K562 (cell line): ENCODE results near the gene AFAP1. TPM values are rescaled to one million over a fixed set of nuclear protein-coding genes. Genes with fewer than 3 reads are reported as not detected.

Experiments
- ATAC-seq: fragments of 200-7000 bp; cut with Tn5 transposase; 3 replicates; pipeline ENCODE4 v1.9.1; 2020; ENCODE audit warnings: moderate library complexity
- BruUV-seq: library from RNA; stranded (reverse); fragments of 400-500 nt; replicated peaks from 2 replicates; lab custom pipeline; 2021; lab: Mats Ljungman, UMichigan
- CTCF ChIA-PET: fragments of 300-600 bp; formaldehyde crosslinking; extraction: SDS; loops from one replicate; lab custom pipeline; 2021; ENCODE audit warnings: low intra/inter-chr PET ratio; lab: Yijun Ruan, JAX
- POLR2A ChIA-PET: fragments of 300-600, 350-650 bp; sonication (Branson Sonifier 250); formaldehyde crosslinking; extraction: SDS; loops from one replicate; lab custom pipeline; 2021; ENCODE audit warnings: antibody characterized with exemption, inconsistent platforms; lab: Yijun Ruan, JAX
- DNase-seq, 4 experiments: peaks; one replicate each; pipeline versions ENCODE4 v3.0.0 to v3.0.0-alpha.2; 2011 to 2018; ENCODE audit warnings: low spot score in 3 of 4, mixed read lengths in 3 of 4; ENCODE audit errors: extremely low read depth in 1 of 4
- FAIRE-seq: peaks from 2 replicates; lab custom pipeline; 2011; peaks lifted over from hg19 to GRCh38; lab: Jason Lieb, UNC
- H2AFZ ChIP-seq: 2 replicates; pipeline ENCODE4 v1.6.0; 2011; ENCODE audit warnings: low read depth, low read length, control low read depth, inconsistent platforms
- H3K27ac ChIP-seq: fragments of 200-600 bp; 3 replicates; pipeline ENCODE4 v1.8.0; 2011; ENCODE audit warnings: low read depth, mild to moderate bottlenecking, control low read depth, inconsistent platforms, low read length, moderate library complexity, mixed read lengths; ENCODE audit errors: extremely low read depth
- H3K27me3 ChIP-seq, 2 experiments: fragments of 300-600 bp in 1 of 2; 2 replicates in 1 of 2; 3 replicates in 1 of 2; pipeline versions ENCODE4 v1.6.0 to v1.8.0; 2011; ENCODE audit warnings: inconsistent platforms in 2 of 2, low read length in 2 of 2, mild to moderate bottlenecking in 1 of 2, mixed read lengths in 1 of 2, moderate library complexity in 1 of 2; ENCODE audit not compliant: control insufficient read depth in 2 of 2, insufficient read depth in 2 of 2
- H3K36me3 ChIP-seq: fragments of 300-600 bp; 3 replicates; pipeline ENCODE4 v1.8.0; 2011; ENCODE audit warnings: mild to moderate bottlenecking, low read length, inconsistent platforms; ENCODE audit not compliant: control insufficient read depth, insufficient read depth
- H3K4me1 ChIP-seq, 2 experiments: fragments of 200-600 bp in 1 of 2; replicated peaks in 1 of 2; 2 replicates in 1 of 2; 3 replicates in 1 of 2; pipeline versions ENCODE4 v1.5.1 to v1.8.0; 2011; ENCODE audit warnings: inconsistent platforms in 2 of 2, low read length in 2 of 2, mild to moderate bottlenecking in 1 of 2, mixed read lengths in 1 of 2, moderate library complexity in 1 of 2; ENCODE audit not compliant: control insufficient read depth in 2 of 2, insufficient read depth in 2 of 2
- H3K4me2 ChIP-seq: 2 replicates; pipeline ENCODE4 v1.6.1; 2011; ENCODE audit warnings: low read length, control low read depth, inconsistent platforms, mixed read lengths; ENCODE audit not compliant: insufficient read depth
- H3K4me3 ChIP-seq: fragments of 200-600 bp; sonication (generic), shearing (Covaris generic); 2 replicates; pipeline ENCODE4 v1.5.1; 2016; ENCODE audit warnings: control low read depth, inconsistent platforms
- H3K79me2 ChIP-seq: fragments of 200-600 bp; 3 replicates; pipeline ENCODE4 v1.8.0; 2011; ENCODE audit warnings: low read length, inconsistent platforms; ENCODE audit not compliant: control insufficient read depth, insufficient read depth
- H3K9ac ChIP-seq, 2 experiments: 2 replicates each; pipeline versions ENCODE4 v1.6.0 to v1.6.1; 2011; ENCODE audit warnings: low read depth in 2 of 2, low read length in 2 of 2, control low read depth in 1 of 2, inconsistent platforms in 1 of 2, mild to moderate bottlenecking in 1 of 2, mixed read lengths in 1 of 2; ENCODE audit not compliant: insufficient read depth in 1 of 2
- H3K9me1 ChIP-seq: one replicate; pipeline ENCODE4 v1.6.0; 2011; ENCODE audit warnings: inconsistent platforms, mild to moderate bottlenecking, low read length, moderate library complexity; ENCODE audit not compliant: control insufficient read depth, insufficient read depth
- H3K9me3 ChIP-seq: replicated peaks from 2 replicates; pipeline ENCODE4 v1.5.1; 2011; ENCODE audit warnings: low read depth, low read length, inconsistent platforms; ENCODE audit not compliant: control insufficient read depth, insufficient read depth
- H4K20me1 ChIP-seq: replicated peaks from 2 replicates; pipeline ENCODE4 v1.6.1; 2011; ENCODE audit warnings: low read length, inconsistent platforms, mixed read lengths; ENCODE audit not compliant: control insufficient read depth, insufficient read depth
- COPS2 ChIP-seq: fragments of 450-650 bp; conservative IDR thresholded peaks from 2 replicates; pipeline ENCODE4 v1.6.1; 2016; ENCODE audit warnings: mild to moderate bottlenecking, moderate library complexity
- EHMT2 ChIP-seq: fragments of 450-650 bp; IDR thresholded peaks from 2 replicates; pipeline ENCODE4 v1.6.1; 2018; ENCODE audit warnings: antibody characterized with exemption
- IFI16 ChIP-seq: fragments of 250-450 bp; sonication (Bioruptor Pico); IDR thresholded peaks from 2 replicates; pipeline ENCODE4 v2.1.2; 2022; ENCODE audit warnings: mild to moderate bottlenecking, inconsistent platforms
- ILF3 ChIP-seq: fragments of 450-650 bp; IDR thresholded peaks from 2 replicates; pipeline ENCODE4 v1.6.1; 2018; ENCODE audit warnings: antibody characterized with exemption, mild to moderate bottlenecking, moderate library complexity, borderline replicate concordance
- PURB ChIP-seq: sonication (generic); formaldehyde crosslinking; IDR thresholded peaks from 2 replicates; pipeline ENCODE4 v1.9.0; 2021; ENCODE audit warnings: low read depth, mild to moderate bottlenecking, missing genetic modification reagents
- RAD51 ChIP-seq: fragments of 450-650 bp; IDR thresholded peaks from 2 replicates; pipeline ENCODE4 v1.7.1; 2016; ENCODE audit warnings: low read depth, mild to moderate bottlenecking, borderline replicate concordance
- SREBF2 ChIP-seq: sonication (generic); formaldehyde crosslinking; IDR thresholded peaks from 2 replicates; pipeline ENCODE4 v1.4.0; 2020; ENCODE audit warnings: mild to moderate bottlenecking, missing genetic modification reagents
- TAF15 ChIP-seq: fragments of 200-400 bp; formaldehyde crosslinking; IDR thresholded peaks from 2 replicates; pipeline ENCODE4 v1.6.1; 2017; ENCODE audit warnings: mild to moderate bottlenecking, low read depth, low read length, moderate library complexity
- TBP ChIP-seq: optimal IDR thresholded peaks from 2 replicates; pipeline ENCODE3; 2011; ENCODE audit warnings: low read depth, low read length, improper control_type of control experiment
- USF2 ChIP-seq: sonication (generic); formaldehyde crosslinking; IDR thresholded peaks from 2 replicates; pipeline ENCODE4 v1.5.0; 2020; ENCODE audit warnings: missing genetic modification reagents
- ZNF449 ChIP-seq: fragments of 250-450 bp; sonication (Bioruptor Pico); IDR thresholded peaks from 2 replicates; pipeline ENCODE4 v1.8.0; 2022; ENCODE audit warnings: moderate library complexity, mild to moderate bottlenecking, inconsistent platforms
- WGBS: fragments of 100-300 bp; shearing (Covaris generic); methylation state at CpG from one replicate; pipeline ENCODE4 v1.1.6; 2016; ENCODE audit warnings: low coverage, mixed read lengths; ENCODE audit not compliant: insufficient coverage; ENCODE audit errors: missing lambda C conversion rate; 5-methylcytosine and 5-hydroxymethylcytosine counted together
- in situ Hi-C: fragments of 300-500 bp; cut with MboI; formaldehyde crosslinking; loops from 4 replicates; pipeline ENCODE4 v1.15.0; 2018; ENCODE audit warnings: inconsistent platforms, mixed read lengths
- intact Hi-C: fragments of 100-400 bp; cut with micrococcal nuclease; formaldehyde crosslinking; loops from 2 replicates; pipeline ENCODE4 v1.14.2; 2022
- polyA plus RNA-seq, 8 experiments: library from polyadenylated mRNA; depleted of rRNA in 4 of 8; stranded (reverse) in 5 of 8; unstranded in 3 of 8; fragments of >200 nt; fragmentation: Nextera tagmentation in 2 of 8; fragmentation: Illumina TruSeq in 1 of 8; extraction: Ambion mirVana in 2 of 8; extraction: Trizol in 1 of 8; gene quantifications; 2 replicates each; pipeline versions ENCODE4 v1.2.1 to v1.2.3, GENCODE V29; 2011 to 2014; ENCODE audit warnings: inconsistent platforms in 1 of 8, missing spikeins in 1 of 8
- total RNA-seq, 7 experiments: library from RNA; depleted of rRNA in 6 of 7; stranded (reverse); fragments of >200 nt in 6 of 7; fragmentation: Illumina TruSeq in 2 of 7; extraction: Trizol in 2 of 7; gene quantifications; 2 replicates each; pipeline versions ENCODE4 v1.2.1 to v1.2.3, GENCODE V29; 2011 to 2021; ENCODE audit warnings: low replicate concordance in 1 of 7

AFAP1 gene
- total and polyA plus RNA-seq, 9 of the 15 experiments (the other 6 are each of a cell fraction or from before 2014, with no cell fraction given), result 0.07 to 0.42 (median 0.12) TPM; not detected in 1

GRCh38 chr4:7878323-7878722 is 61.3 kb downstream of the AFAP1 start:
- H3K9me1 ChIP-seq, result no peaks in the 10 kb centered on the region
- no peaks in the 10 kb centered on the region for H3K4me1 ChIP-seq
- H3K9ac ChIP-seq, result no peak overlapping the region
- BruUV-seq, result no TSS peak
- H3K36me3 ChIP-seq, result no peaks in the 10 kb centered on the region
- H3K27me3 ChIP-seq, result peaks cover 8 to 35% of the 10 kb centered on the region in 2 experiments; a peak in 4 of 5 replicates
- FAIRE-seq, result no peak
- no peaks in the 10 kb centered on the region for H3K79me2 ChIP-seq
- H3K4me3 ChIP-seq, result no peak overlapping the region
- no peak for ATAC-seq
- no peaks in the 10 kb centered on the region; the same call in 1 of the 2 replicates for H4K20me1 ChIP-seq
- no peak for DNase-seq
- CTCF ChIA-PET, result no interaction called here
- in situ Hi-C loops (no loop called here), intact Hi-C loops (no loop called here)
- under 1% methylated on average over 6 of the region's 6 CpGs for WGBS
- no peaks in the 10 kb centered on the region for H3K9me3 ChIP-seq
- TF ChIP-seq SREBF2 (CRISPR knock-in tag), result no peak
- no peak for TF ChIP-seq USF2 (CRISPR knock-in tag)
- no peak for TF ChIP-seq COPS2
- TF ChIP-seq ZNF449 (CRISPR knock-in tag), result no peak
- TF ChIP-seq ILF3, result no peak
- TF ChIP-seq PURB (CRISPR knock-in tag), result no peak
- no peak for TF ChIP-seq IFI16 (CRISPR knock-in tag)
- TF ChIP-seq TBP, result no peak
- no peak for TF ChIP-seq EHMT2
- TF ChIP-seq RAD51, result no peak
- no peak for TF ChIP-seq TAF15
- no peak overlapping the region for H3K27ac ChIP-seq
- POLR2A ChIA-PET, result no interaction called here
- no peak overlapping the region for H2AFZ ChIP-seq
- H3K4me2 ChIP-seq, result no peak overlapping the region
